Keratinocyte (primary cell): ENCODE measurements around the gene DMAC2L. TPM values are rescaled to one million over a fixed set of nuclear protein-coding genes. Genes with fewer than 3 reads are reported as not detected.

ENCODE experiments used
- DNase-seq: peaks from one replicate; pipeline ENCODE4 v3.0.0-alpha.2; 2011; ENCODE audit warnings: low read depth, missing footprints, low spot score
- FAIRE-seq: peaks from 2 replicates; lab custom pipeline; 2011; peaks lifted over from hg19 to GRCh38; lab: Jason Lieb, UNC
- H2AFZ ChIP-seq: 2 replicates; pipeline ENCODE4 v1.6.0; 2012; ENCODE audit warnings: low read length, control low read depth, inconsistent platforms; ENCODE audit not compliant: control insufficient read depth
- H3K27ac ChIP-seq: 2 replicates; pipeline ENCODE4 v1.5.1; 2011; ENCODE audit warnings: low read length; ENCODE audit not compliant: control insufficient read depth, insufficient read depth
- H3K27me3 ChIP-seq: 3 replicates; pipeline ENCODE4 v1.6.0; 2011; ENCODE audit warnings: low read length; ENCODE audit not compliant: control insufficient read depth, insufficient read depth; ENCODE audit errors: extremely low read depth
- H3K36me3 ChIP-seq, 2 experiments: 2 replicates in 1 of 2; 3 replicates in 1 of 2; pipeline ENCODE4 v1.5.1; 2011; ENCODE audit warnings: low read length in 2 of 2, mild to moderate bottlenecking in 1 of 2; ENCODE audit not compliant: control insufficient read depth in 2 of 2, insufficient read depth in 2 of 2; ENCODE audit errors: extremely low read depth in 1 of 2
- H3K4me1 ChIP-seq: 3 replicates; pipeline ENCODE4 v1.5.1; 2011; ENCODE audit warnings: low read length; ENCODE audit not compliant: control insufficient read depth, insufficient read depth; ENCODE audit errors: extremely low read depth
- H3K4me2 ChIP-seq: 3 replicates; pipeline ENCODE4 v1.6.0; 2011; ENCODE audit warnings: low read depth, low read length; ENCODE audit not compliant: control insufficient read depth, insufficient read depth; ENCODE audit errors: extremely low read depth
- H3K4me3 ChIP-seq, 3 experiments: fragments of 200-600 bp in 1 of 3; sonication (generic) in 1 of 3; 2 replicates in 2 of 3; 3 replicates in 1 of 3; pipeline ENCODE4 v1.5.1; 2011 to 2016; ENCODE audit warnings: low read length in 3 of 3, mild to moderate bottlenecking in 3 of 3, control low read depth in 2 of 3, inconsistent platforms in 1 of 3, low read depth in 1 of 3, mixed read lengths in 1 of 3, mixed run types in 1 of 3, moderate library complexity in 1 of 3; ENCODE audit not compliant: control insufficient read depth in 2 of 3, insufficient read depth in 2 of 3; ENCODE audit errors: extremely low read depth in 1 of 3
- H3K79me2 ChIP-seq: 2 replicates; pipeline ENCODE4 v1.6.0; 2012; ENCODE audit warnings: low read length; ENCODE audit not compliant: control insufficient read depth, insufficient read depth
- H3K9ac ChIP-seq: 3 replicates; pipeline ENCODE4 v1.6.0; 2011; ENCODE audit warnings: low read length; ENCODE audit not compliant: control insufficient read depth, insufficient read depth; ENCODE audit errors: extremely low read depth
- H3K9me1 ChIP-seq: 3 replicates; pipeline ENCODE4 v1.6.0; 2011; ENCODE audit warnings: low read length; ENCODE audit not compliant: control insufficient read depth, insufficient read depth; ENCODE audit errors: extremely low read depth
- H3K9me3 ChIP-seq: 2 replicates; pipeline ENCODE4 v1.5.1; 2012; ENCODE audit warnings: low read depth, low read length; ENCODE audit not compliant: control insufficient read depth
- H4K20me1 ChIP-seq: 3 replicates; pipeline ENCODE4 v1.6.0; 2011; ENCODE audit warnings: low read length; ENCODE audit not compliant: control insufficient read depth, insufficient read depth; ENCODE audit errors: extremely low read depth
- CTCF ChIP-seq, 3 experiments: IDR thresholded peaks in 1 of 3; conservative IDR thresholded peaks in 1 of 3; optimal IDR thresholded peaks in 1 of 3; 2 replicates in 2 of 3; 3 replicates in 1 of 3; pipeline versions ENCODE3 to v1.5.1; 2011; ENCODE audit warnings: low read length in 3 of 3, mild to moderate bottlenecking in 3 of 3, moderate library complexity in 2 of 3, control low read depth in 1 of 3, inconsistent platforms in 1 of 3; ENCODE audit not compliant: insufficient read depth in 2 of 3; ENCODE audit errors: extremely low read depth in 1 of 3
- EZH2 ChIP-seq: IDR thresholded peaks from one replicate; pipeline ENCODE4 v1.6.1; 2012; ENCODE audit warnings: inconsistent platforms, mild to moderate bottlenecking, low read length, moderate library complexity
- dilution Hi-C: fragments of 300-500 bp; cut with MboI; formaldehyde crosslinking; loops from one replicate; pipeline ENCODE4 v1.7.0; 2020; ENCODE audit warnings: low sequenced_read_pairs; ENCODE audit not compliant: extremely low pct_ligation_motif_present
- polyA plus RNA-seq, 5 experiments: library from polyadenylated mRNA; depleted of rRNA in 3 of 5; stranded (reverse) in 3 of 5; stranded (forward) in 1 of 5; unstranded in 1 of 5; fragments of >200 nt; gene quantifications; 1 replicate in 1 of 5; 2 replicates in 3 of 5; 3 replicates in 1 of 5; pipeline versions ENCODE4 v1.2.1 to v1.2.3, GENCODE V29; 2011 to 2012; ENCODE audit warnings: missing spikeins in 2 of 5, low read depth in 1 of 5, low replicate concordance in 1 of 5

Gene DMAC2L
- polyA plus RNA-seq, 1 donor (not counting 4 experiments of a cell fraction or from before 2014, with no cell fraction given), result 12.4 TPM

DNA sequence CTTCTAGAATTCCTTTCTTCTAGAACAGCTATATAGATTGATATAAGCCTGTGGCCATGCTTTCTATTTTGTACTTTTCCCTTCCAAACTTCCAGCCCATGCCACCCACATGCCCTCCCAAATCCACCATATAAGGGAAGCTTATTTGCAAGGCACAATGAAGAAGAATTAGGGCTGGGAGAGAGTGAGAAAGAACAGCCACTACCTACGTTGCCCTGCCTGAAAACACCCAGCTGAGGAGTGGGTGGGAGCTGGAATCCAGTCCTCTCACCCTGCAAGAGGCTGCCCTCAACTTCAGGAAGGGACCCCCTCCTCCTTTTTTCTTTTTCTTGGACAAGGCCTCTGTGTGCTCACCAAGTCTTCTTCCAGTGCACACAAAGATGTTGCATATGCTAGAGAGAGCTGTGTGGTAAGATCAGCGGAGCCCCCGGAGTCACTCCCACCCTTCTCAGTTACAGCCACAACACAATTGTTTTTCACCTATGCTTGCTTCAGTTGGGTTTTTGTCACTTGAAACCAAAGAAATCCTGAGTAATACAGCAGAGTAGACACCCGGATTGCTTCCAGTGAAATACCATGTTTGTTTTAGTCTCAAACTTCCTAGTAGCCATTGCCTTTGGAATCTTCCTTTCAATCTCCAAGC is 45.8 kb downstream of the DMAC2L start:
- Histone ChIP-seq H3K9me1 (no peaks in the 10 kb centered on the region), H3K9ac (no peak overlapping the region), H3K4me2 (no peak overlapping the region), H3K27ac (no peak overlapping the region), H3K36me3 (no peaks in the 10 kb centered on the region), H3K27me3 (no peaks in the 10 kb centered on the region), H3K79me2 (no peaks in the 10 kb centered on the region), H3K4me3 (no peak overlapping the region), H4K20me1 (no peaks in the 10 kb centered on the region), H3K9me3 (no peaks in the 10 kb centered on the region), H2AFZ (no peak overlapping the region), H3K4me1 (peaks cover 12% of the 10 kb centered on the region)
- dilution Hi-C loops, result no loop called here
- FAIRE-seq, result no peak
- DNase-seq, result no peak
- TF ChIP-seq CTCF (optimal IDR thresholded peaks at IDR 0.05 in 1 of 3, IDR thresholded peaks at IDR 0.05 in 1 of 3, conservative IDR thresholded peaks at IDR 0.05 in 1 of 3; ENCODE audit: extremely low read depth in 1 of 3, insufficient read depth in 2 of 3, low read length in 3 of 3), result no peak
- no peak for TF ChIP-seq EZH2

DNA sequence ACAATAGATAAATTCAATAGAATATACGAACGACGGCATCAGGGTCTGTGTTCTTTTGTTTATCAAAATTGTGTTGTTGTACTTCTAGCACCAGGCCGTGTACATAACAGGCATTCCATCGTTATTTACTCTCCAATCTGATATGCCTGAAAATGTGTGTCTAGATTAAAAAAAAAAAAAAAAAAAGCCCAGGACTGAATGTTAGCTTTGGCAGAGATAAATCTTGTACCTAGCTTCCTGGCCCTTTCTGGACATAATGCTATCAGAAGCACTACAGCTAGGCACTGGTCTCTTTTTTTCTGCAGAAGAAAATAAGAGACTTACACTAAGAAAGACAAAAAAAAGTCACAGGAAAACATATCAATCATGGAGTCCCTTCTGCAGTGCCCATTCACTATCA is 47.5 kb downstream of the DMAC2L start:
- no peak for TF ChIP-seq CTCF (optimal IDR thresholded peaks at IDR 0.05 in 1 of 3, IDR thresholded peaks at IDR 0.05 in 1 of 3, conservative IDR thresholded peaks at IDR 0.05 in 1 of 3; ENCODE audit: extremely low read depth in 1 of 3, insufficient read depth in 2 of 3, low read length in 3 of 3)
- TF ChIP-seq EZH2, result no peak
- no peak overlapping the region for H3K4me3 ChIP-seq
- no peaks in the 10 kb centered on the region for H3K9me3 ChIP-seq
- no peaks in the 10 kb centered on the region for H4K20me1 ChIP-seq
- H2AFZ ChIP-seq, result no peak overlapping the region
- H3K79me2 ChIP-seq, result no peaks in the 10 kb centered on the region
- dilution Hi-C loops, result no loop called here
- H3K4me1 ChIP-seq, result peaks cover 22% of the 10 kb centered on the region
- no peak overlapping the region for H3K4me2 ChIP-seq
- H3K36me3 ChIP-seq, result no peaks in the 10 kb centered on the region
- DNase-seq (no peak), FAIRE-seq (no peak)
- no peak overlapping the region for H3K9ac ChIP-seq
- no peaks in the 10 kb centered on the region for H3K27me3 ChIP-seq
- H3K9me1 ChIP-seq, result no peaks in the 10 kb centered on the region
- no peak overlapping the region for H3K27ac ChIP-seq
